Measurements from ENCODE around the gene BEAN1.
A peak's percentile ranks its signal among the peaks of the same experiment; 100 is the strongest.

Gene BEAN1

GRCh38 chr16:66523861-66524354, 96.8 kb downstream of the BEAN1 start:
- Histone ChIP-seq H3K4me1 (ENCODE audit: insufficient read depth, low read length) (peaks cover 66% of the 10 kb centered on the region), H3K27me3 (ENCODE audit: insufficient read depth, low read length, poor library complexity) (no peaks in the 10 kb centered on the region), H3K4me3 (ENCODE audit: low read depth in 1 of 2, low read length in 2 of 2) (no peak overlapping the region), H3K4me2 (ENCODE audit: insufficient read depth, low read length) (peak overlapping the region; percentile 45), H3K36me3 (ENCODE audit: insufficient read depth, low read length) (peaks cover 12% of the 10 kb centered on the region; the same call in 1 of the 2 replicates), H3K9me3 (ENCODE audit: insufficient read depth, low read length, severe bottlenecking) (no peaks in the 10 kb centered on the region), H3K27ac (ENCODE audit: low read length) (peak overlapping the region; percentile 99), H3K9ac (ENCODE audit: low read depth, low read length) (peak overlapping the region; percentile 53), H3K79me2 (ENCODE audit: insufficient read depth, low read length) (peaks cover 2% of the 10 kb centered on the region; the same call in 1 of the 2 replicates), H2AFZ (ENCODE audit: low read depth, low read length) (no peak overlapping the region), H4K20me1 (ENCODE audit: insufficient read depth, low read length) (no peaks in the 10 kb centered on the region)
- ATAC-seq (ENCODE audit: insufficient read depth, low read depth) (peak; percentile 69), DNase-seq (peak; percentile 82)
- TF ChIP-seq EZH2 (IDR thresholded peaks at IDR 0.05; ENCODE audit: borderline replicate concordance, low read depth, low read length, severe bottlenecking) (no peak), CTCF (IDR thresholded peaks at IDR 0.05; ENCODE audit: borderline replicate concordance, extremely low read depth, low read length, poor library complexity, severe bottlenecking) (no peak)

- H3K4me2 ChIP-seq (ENCODE audit: insufficient read depth, low read length), result peak overlapping the region; percentile 45
Measured at GRCh38 chr16:66524601-66525164, 97.6 kb downstream of the BEAN1 start.

DNA sequence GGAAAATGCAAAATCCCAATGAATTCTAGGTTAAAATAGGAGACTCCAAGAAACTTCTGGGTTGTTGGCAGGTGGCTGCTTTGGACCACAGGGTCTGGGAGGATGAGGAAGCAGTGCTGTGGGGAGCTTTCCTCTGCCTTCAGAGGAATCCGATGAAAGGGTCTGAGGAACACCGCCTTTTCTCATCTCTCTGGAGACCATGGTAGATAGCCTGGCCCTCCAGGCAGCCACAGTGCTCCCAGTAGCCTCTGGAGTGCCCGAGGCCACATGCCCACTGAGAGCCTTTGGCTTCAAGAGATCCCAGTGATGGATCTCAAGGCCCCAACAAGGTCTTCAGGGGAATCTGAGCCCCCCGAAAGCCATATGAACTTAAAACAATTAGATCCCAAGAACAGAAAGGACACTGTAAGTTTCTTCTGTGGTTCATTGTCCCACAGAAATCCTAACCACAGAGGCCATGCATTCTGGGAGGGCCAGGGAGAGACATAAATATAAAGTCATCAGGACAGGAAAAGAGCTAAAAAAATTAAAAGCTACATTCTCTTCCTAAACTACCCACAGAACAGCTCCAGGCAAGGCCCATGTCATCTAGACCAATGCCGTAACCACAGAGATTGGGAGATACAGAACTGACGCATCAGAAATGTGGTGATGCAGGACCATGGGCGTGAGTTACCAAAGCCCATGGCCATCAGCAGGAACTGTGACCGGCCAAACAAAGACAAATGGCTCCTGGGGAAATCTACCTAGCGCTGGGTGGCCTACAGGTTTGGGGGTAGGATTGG, 98.5 kb downstream of the BEAN1 start:
- ATAC-seq (ENCODE audit: insufficient read depth, low read depth), result no peak
- Histone ChIP-seq H3K9me3 (ENCODE audit: insufficient read depth, low read length, severe bottlenecking) (no peaks in the 10 kb centered on the region), H3K4me2 (ENCODE audit: insufficient read depth, low read length) (0 out of 2 replicates have a peak overlapping the region, but pooled peaks have one; percentile 45), H3K4me1 (ENCODE audit: insufficient read depth, low read length) (peaks cover 56% of the 10 kb centered on the region), H3K79me2 (ENCODE audit: insufficient read depth, low read length) (no peaks in the 10 kb centered on the region), H3K27ac (ENCODE audit: low read length) (peak overlapping the region; percentile 99), H3K9ac (ENCODE audit: low read depth, low read length) (peak overlapping the region; percentile 53; the same call in 1 of the 2 replicates), H3K36me3 (ENCODE audit: insufficient read depth, low read length) (peaks cover 24% of the 10 kb centered on the region; the same call in 1 of the 2 replicates), H4K20me1 (ENCODE audit: insufficient read depth, low read length) (no peaks in the 10 kb centered on the region), H3K27me3 (ENCODE audit: insufficient read depth, low read length, poor library complexity) (no peaks in the 10 kb centered on the region), H2AFZ (ENCODE audit: low read depth, low read length) (no peak overlapping the region), H3K4me3 (ENCODE audit: low read depth in 1 of 2, low read length in 2 of 2) (no peak overlapping the region)
- no peak for DNase-seq
- TF ChIP-seq EZH2 (IDR thresholded peaks at IDR 0.05; ENCODE audit: borderline replicate concordance, low read depth, low read length, severe bottlenecking), result no peak
- no peak for TF ChIP-seq CTCF (IDR thresholded peaks at IDR 0.05; ENCODE audit: borderline replicate concordance, extremely low read depth, low read length, poor library complexity, severe bottlenecking)

More at GRCh38 chr16:66524601-66525164, 97.6 kb downstream of the BEAN1 start:
- H4K20me1 ChIP-seq (ENCODE audit: insufficient read depth, low read length), result no peaks in the 10 kb centered on the region
- H3K36me3 ChIP-seq (ENCODE audit: insufficient read depth, low read length), result peaks cover 18% of the 10 kb centered on the region; the same call in 1 of the 2 replicates
- peak; percentile 31 for TF ChIP-seq CTCF (IDR thresholded peaks at IDR 0.05; ENCODE audit: borderline replicate concordance, extremely low read depth, low read length, poor library complexity, severe bottlenecking)
- TF ChIP-seq EZH2 (IDR thresholded peaks at IDR 0.05; ENCODE audit: borderline replicate concordance, low read depth, low read length, severe bottlenecking), result no peak
- H3K9ac ChIP-seq (ENCODE audit: low read depth, low read length), result peak overlapping the region; percentile 53
- H3K27me3 ChIP-seq (ENCODE audit: insufficient read depth, low read length, poor library complexity), result no peaks in the 10 kb centered on the region
- peak overlapping the region; percentile 46 for H2AFZ ChIP-seq (ENCODE audit: low read depth, low read length)
- peak; percentile 56 for ATAC-seq (ENCODE audit: insufficient read depth, low read depth)
- H3K4me3 ChIP-seq (ENCODE audit: low read depth in 1 of 2, low read length in 2 of 2), result peak overlapping the region in 1 of 2 experiments; percentile 15; a peak in 1 of 4 replicates
- peak overlapping the region; percentile 99 for H3K27ac ChIP-seq (ENCODE audit: low read length)
- peak; percentile 82 for DNase-seq
- H3K4me1 ChIP-seq (ENCODE audit: insufficient read depth, low read length), result peaks cover 65% of the 10 kb centered on the region
- no peaks in the 10 kb centered on the region for H3K9me3 ChIP-seq (ENCODE audit: insufficient read depth, low read length, severe bottlenecking)
- peaks cover 2% of the 10 kb centered on the region; the same call in 1 of the 2 replicates for H3K79me2 ChIP-seq (ENCODE audit: insufficient read depth, low read length)
